ENCODE measurements around the gene POLD1.

The POLD1 gene

GRCh38 chr19:50402544-50403301 lies 18.6 kb downstream of the POLD1 start:
- no peak for TF ChIP-seq CTCF (IDR thresholded peaks at IDR 0.05)
- no peak for TF ChIP-seq ZFX (IDR thresholded peaks at IDR 0.05; ENCODE audit: borderline replicate concordance)
- H3K27ac ChIP-seq = no peak overlapping the region

- no peak for TF ChIP-seq CTCF (IDR thresholded peaks at IDR 0.05)
- TF ChIP-seq ZFX (IDR thresholded peaks at IDR 0.05; ENCODE audit: borderline replicate concordance) = no peak
- no peak overlapping the region for H3K27ac ChIP-seq
These were observed 22.1 kb downstream of the POLD1 start for GRCh38 chr19:50406156-50406820.

GRCh38 chr19:50406829-50407228 lies 22.7 kb downstream of the POLD1 start:
- TF ChIP-seq CTCF (IDR thresholded peaks at IDR 0.05) (no peak), ZFX (IDR thresholded peaks at IDR 0.05; ENCODE audit: borderline replicate concordance) (no peak)
- H3K27ac ChIP-seq = no peak overlapping the region

- TF ChIP-seq CTCF (IDR thresholded peaks at IDR 0.05) (no peak), ZFX (IDR thresholded peaks at IDR 0.05; ENCODE audit: borderline replicate concordance) (no peak)
These were observed 25.2 kb downstream of the POLD1 start for GRCh38 chr19:50409347-50409746.

GRCh38 chr19:50410109-50410508 lies 26.0 kb downstream of the POLD1 start:
- TF ChIP-seq ZFX (IDR thresholded peaks at IDR 0.05; ENCODE audit: borderline replicate concordance) = no peak
- TF ChIP-seq CTCF (IDR thresholded peaks at IDR 0.05) = no peak

More at GRCh38 chr19:50409347-50409746, 25.2 kb downstream of the POLD1 start:
- no peak overlapping the region for H3K27ac ChIP-seq

GRCh38 chr19:50412419-50412818 lies 28.3 kb downstream of the POLD1 start:
- no peak for TF ChIP-seq CTCF (IDR thresholded peaks at IDR 0.05)
- TF ChIP-seq ZFX (IDR thresholded peaks at IDR 0.05; ENCODE audit: borderline replicate concordance) = no peak
- H3K27ac ChIP-seq = no peak overlapping the region

More at GRCh38 chr19:50410109-50410508, 26.0 kb downstream of the POLD1 start:
- H3K27ac ChIP-seq = no peak overlapping the region

GRCh38 chr19:50413096-50413495 lies 28.9 kb downstream of the POLD1 start:
- TF ChIP-seq ZFX (IDR thresholded peaks at IDR 0.05; ENCODE audit: borderline replicate concordance) = no peak
- no peak for TF ChIP-seq CTCF (IDR thresholded peaks at IDR 0.05)
- H3K27ac ChIP-seq = no peak overlapping the region
